Parathyroid adenoma (tissue), 2 donors: ENCODE results near the gene NFASC.

Source experiments
- H2AFZ ChIP-seq: fragments of 300-600 bp; sonication (generic); one replicate; pipeline ENCODE4 v1.7.0; 2017; ENCODE audit warnings: antibody characterized with exemption, mild to moderate bottlenecking
- H3K27ac ChIP-seq: fragments of 300-600 bp; sonication (generic); one replicate; pipeline ENCODE4 v1.7.0; 2017
- H3K27me3 ChIP-seq: fragments of 300-600 bp; sonication (generic); one replicate; pipeline ENCODE4 v1.7.0; 2017; ENCODE audit warnings: low read length; ENCODE audit not compliant: control insufficient read depth, insufficient read depth
- H3K36me3 ChIP-seq: fragments of 300-600 bp; sonication (generic); one replicate; pipeline ENCODE4 v1.7.0; 2017; ENCODE audit warnings: low read length; ENCODE audit not compliant: control insufficient read depth, insufficient read depth
- H3K4me1 ChIP-seq: fragments of 300-600 bp; sonication (generic); one replicate; pipeline ENCODE4 v1.7.0; 2017; ENCODE audit warnings: control low read depth
- H3K4me2 ChIP-seq: fragments of 300-600 bp; sonication (generic); one replicate; pipeline ENCODE4 v1.7.0; 2017; ENCODE audit warnings: low read length
- H3K4me3 ChIP-seq: fragments of 300-600 bp; sonication (generic); one replicate; pipeline ENCODE4 v1.7.0; 2017; ENCODE audit warnings: low read depth, low read length
- H3K79me2 ChIP-seq: fragments of 300-600 bp; sonication (generic); one replicate; pipeline ENCODE4 v1.7.0; 2017; ENCODE audit warnings: control low read depth
- H3K9ac ChIP-seq: fragments of 300-600 bp; sonication (generic); one replicate; pipeline ENCODE4 v1.7.0; 2017; ENCODE audit warnings: mild to moderate bottlenecking
- H3K9me3 ChIP-seq: fragments of 300-600 bp; sonication (generic); one replicate; pipeline ENCODE4 v1.7.0; 2017; ENCODE audit warnings: low read length; ENCODE audit not compliant: control insufficient read depth
- TF ChIP-seq, protein P1 (sequence below): fragments of 300-600 bp; sonication (generic); IDR thresholded peaks from one replicate; pipeline ENCODE4 v1.7.0; 2017; ENCODE audit warnings: antibody characterized with exemption, mild to moderate bottlenecking
- donor health status: primary hyperparathyroidism.

NFASC gene

DNA sequence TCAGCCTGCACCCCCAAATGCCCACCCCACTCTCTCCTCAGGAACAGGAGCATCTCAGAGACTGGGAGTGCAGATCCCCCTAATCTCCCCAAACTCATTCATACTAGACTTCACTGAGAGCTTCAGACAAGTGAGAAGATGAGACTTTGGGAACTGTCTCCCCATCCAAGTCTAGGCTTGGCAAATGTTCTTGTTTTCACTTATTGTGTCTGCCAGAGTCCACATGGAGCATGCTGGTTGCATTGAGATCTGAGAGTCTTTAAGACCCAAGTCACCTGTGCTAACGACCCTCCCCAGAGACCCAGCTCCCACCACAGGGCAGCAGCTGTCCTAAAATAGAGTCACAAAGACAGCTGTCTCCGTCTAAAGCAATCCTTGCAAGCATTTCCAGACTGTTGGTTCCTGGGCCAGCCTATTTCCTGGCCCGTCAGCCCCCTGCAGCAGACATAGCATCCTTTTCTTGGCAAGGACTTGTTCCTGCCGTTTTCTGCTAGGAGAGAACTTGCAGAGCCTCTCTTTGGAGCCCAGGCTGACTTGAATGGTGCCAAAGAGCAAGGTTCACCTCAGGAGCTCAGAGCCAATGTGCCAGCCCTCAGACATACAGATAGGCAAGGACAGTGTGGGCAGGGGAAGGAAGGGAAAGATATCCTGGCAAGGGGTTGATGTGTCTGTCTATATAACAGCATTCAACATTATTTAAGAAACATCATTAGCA is 170.5 kb downstream of the NFASC start:
- no peaks in the 10 kb centered on the region for H3K9me3 ChIP-seq
- no peaks in the 10 kb centered on the region for H3K36me3 ChIP-seq
- no peak overlapping the region for H3K4me2 ChIP-seq
- no peak overlapping the region for H3K27ac ChIP-seq
- H3K79me2 ChIP-seq: no peaks in the 10 kb centered on the region
- H3K4me3 ChIP-seq: no peak overlapping the region
- no peaks in the 10 kb centered on the region for H3K4me1 ChIP-seq
- peaks cover 5% of the 10 kb centered on the region for H3K27me3 ChIP-seq
- no peak overlapping the region for H3K9ac ChIP-seq
- TF ChIP-seq, protein P1, sequence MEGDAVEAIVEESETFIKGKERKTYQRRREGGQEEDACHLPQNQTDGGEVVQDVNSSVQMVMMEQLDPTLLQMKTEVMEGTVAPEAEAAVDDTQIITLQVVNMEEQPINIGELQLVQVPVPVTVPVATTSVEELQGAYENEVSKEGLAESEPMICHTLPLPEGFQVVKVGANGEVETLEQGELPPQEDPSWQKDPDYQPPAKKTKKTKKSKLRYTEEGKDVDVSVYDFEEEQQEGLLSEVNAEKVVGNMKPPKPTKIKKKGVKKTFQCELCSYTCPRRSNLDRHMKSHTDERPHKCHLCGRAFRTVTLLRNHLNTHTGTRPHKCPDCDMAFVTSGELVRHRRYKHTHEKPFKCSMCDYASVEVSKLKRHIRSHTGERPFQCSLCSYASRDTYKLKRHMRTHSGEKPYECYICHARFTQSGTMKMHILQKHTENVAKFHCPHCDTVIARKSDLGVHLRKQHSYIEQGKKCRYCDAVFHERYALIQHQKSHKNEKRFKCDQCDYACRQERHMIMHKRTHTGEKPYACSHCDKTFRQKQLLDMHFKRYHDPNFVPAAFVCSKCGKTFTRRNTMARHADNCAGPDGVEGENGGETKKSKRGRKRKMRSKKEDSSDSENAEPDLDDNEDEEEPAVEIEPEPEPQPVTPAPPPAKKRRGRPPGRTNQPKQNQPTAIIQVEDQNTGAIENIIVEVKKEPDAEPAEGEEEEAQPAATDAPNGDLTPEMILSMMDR: no peak
- H2AFZ ChIP-seq: no peak overlapping the region

DNA sequence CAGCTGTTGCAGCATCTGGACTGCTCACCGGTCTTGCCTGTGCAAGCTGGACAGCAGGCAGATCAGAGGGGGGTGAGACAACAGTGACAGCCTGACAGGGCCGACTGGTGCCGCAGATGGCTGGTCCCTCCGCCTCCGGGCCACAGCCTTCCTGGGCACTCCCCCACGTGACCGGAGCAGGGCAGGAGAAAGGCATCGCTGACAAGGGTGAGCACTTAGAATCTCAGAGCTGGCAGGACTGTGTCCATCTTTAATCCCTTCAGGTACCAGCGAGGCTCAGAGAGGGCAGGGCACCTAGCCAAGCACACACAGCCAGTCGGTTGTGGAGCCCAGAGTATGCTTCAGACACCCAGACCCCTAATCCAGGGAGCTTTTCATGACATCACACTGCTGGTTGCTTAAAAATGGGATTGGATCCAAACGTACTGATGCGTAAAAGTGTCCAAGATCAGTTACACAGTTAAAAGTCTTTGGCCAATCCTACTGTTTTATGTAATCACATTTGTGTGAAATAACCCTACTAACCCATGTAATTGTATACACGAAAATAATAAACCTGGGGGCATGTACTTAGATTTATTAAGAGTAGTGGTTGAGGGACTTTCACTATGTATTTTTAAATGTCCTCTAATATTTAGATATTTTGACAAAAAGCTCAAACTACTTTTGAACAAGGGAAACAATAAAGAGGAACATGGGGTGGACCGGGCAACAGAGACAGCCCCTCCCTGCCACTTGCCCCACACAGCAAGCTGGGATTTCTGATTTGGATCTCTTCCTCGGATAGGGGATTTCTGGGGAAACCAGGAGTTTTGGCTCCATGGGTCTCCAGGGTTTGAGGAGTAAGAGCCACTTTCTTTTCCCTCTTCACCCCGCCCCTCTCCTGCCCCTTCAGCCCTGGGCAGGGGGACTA is 171.6 kb downstream of the NFASC start:
- Histone ChIP-seq H3K9me3 (no peaks in the 10 kb centered on the region), H3K27ac (no peak overlapping the region), H3K9ac (no peak overlapping the region), H3K4me1 (no peaks in the 10 kb centered on the region), H3K27me3 (peaks cover 5% of the 10 kb centered on the region), H3K4me3 (no peak overlapping the region), H3K36me3 (no peaks in the 10 kb centered on the region), H2AFZ (no peak overlapping the region), H3K79me2 (no peaks in the 10 kb centered on the region), H3K4me2 (no peak overlapping the region)
- TF ChIP-seq, protein P1: no peak

DNA sequence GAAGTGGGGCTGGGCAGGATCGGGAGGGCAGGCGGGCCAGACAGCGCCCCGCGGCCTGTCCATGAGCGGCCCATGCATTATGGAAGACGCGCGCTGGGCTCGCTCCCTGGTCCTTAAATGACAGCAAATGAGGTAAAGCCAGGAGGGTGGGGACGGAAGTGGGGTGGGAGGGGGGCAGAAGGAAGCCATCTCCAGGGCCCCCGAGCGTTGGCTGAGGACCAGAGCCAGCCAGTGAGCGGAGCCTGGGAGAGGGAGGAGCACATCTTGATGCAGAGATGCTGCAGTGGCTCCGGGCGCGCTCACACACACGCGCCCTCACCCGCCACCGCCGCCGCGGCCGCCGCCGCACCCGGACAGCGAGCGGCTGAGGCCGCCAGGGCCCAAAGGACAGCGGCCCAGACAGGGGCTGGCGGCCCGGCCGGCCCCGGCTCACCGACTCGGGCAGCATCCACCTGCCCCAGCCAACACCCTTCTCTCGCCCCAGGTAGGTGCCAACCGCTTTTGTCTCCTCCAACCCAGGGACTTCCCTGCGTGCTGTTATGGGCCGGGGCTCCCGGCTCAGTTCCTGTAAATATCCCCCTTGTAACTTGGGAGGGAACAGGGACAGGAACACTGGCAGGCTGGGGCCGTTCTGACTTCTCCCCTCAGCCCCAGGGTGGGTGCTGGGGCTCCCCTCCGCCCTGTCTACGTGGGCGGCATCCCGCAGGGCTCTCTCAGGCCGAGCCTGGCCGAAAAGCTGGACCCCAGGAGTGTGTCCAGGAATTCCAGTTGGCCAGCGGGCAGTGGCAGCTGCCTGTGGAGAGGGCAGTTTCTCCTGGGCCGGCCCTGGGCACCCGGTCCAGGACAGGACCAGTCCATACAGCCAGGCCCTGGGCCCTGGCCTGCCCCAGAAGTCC is 172.5 kb downstream of the NFASC start, which contains the start of gene CNTN2:
Gene CNTN2, plus strand, starts transcription at position 302 of the 896 bp plus-strand sequence. CDS start 9,974 bp downstream, outside the sequence.
- Histone ChIP-seq H3K9ac (no peak within 1 kb of the TSS), H2AFZ (no peak within 1 kb of the TSS), H3K4me3 (no peak within 1 kb of the TSS), H3K27me3 (peaks cover 5% of the 10 kb centered on the region), H3K79me2 (no peaks in the 10 kb centered on the region), H3K27ac (no peak within 1 kb of the TSS), H3K4me2 (no peak within 1 kb of the TSS), H3K9me3 (no peaks in the 10 kb centered on the region), H3K36me3 (no peaks in the 10 kb centered on the region), H3K4me1 (no peaks in the 10 kb centered on the region)
- TF ChIP-seq, protein P1: no peak

DNA sequence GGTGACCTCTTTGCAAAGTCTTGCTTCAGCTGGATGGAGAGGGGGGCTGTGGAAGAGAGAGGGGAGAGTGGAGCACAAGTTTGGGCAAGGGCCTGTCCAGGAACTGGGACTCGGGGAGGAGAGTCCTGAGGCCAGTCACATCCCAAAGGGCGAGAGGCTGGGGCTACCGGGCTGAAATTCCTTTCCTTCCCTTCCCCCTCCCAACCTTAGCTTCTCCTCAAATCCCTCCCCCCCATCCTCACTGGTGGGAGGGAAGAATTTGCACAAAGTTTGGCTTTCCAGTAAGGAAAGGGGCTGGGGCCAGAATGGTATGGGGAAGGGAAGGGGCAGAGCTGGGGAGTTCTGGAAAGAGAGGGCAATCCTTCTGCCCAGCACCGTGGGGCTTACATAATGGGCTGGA is 173.2 kb downstream of the NFASC start:
- Histone ChIP-seq H3K79me2 (no peaks in the 10 kb centered on the region), H3K9me3 (no peaks in the 10 kb centered on the region), H3K9ac (no peak overlapping the region), H3K4me2 (no peak overlapping the region), H3K27me3 (peaks cover 5% of the 10 kb centered on the region), H3K4me3 (no peak overlapping the region), H3K27ac (no peak overlapping the region), H2AFZ (no peak overlapping the region), H3K4me1 (no peaks in the 10 kb centered on the region), H3K36me3 (no peaks in the 10 kb centered on the region)
- TF ChIP-seq, protein P1: no peak
